ENCODE results near the gene KCNE1. TPM values are rescaled to one million over a fixed set of nuclear protein-coding genes. Genes with fewer than 3 reads are reported as not detected.

KCNE1 gene
- total RNA-seq, 2 donors from 2014 or later: 0.78 to 3.8 TPM

DNA sequence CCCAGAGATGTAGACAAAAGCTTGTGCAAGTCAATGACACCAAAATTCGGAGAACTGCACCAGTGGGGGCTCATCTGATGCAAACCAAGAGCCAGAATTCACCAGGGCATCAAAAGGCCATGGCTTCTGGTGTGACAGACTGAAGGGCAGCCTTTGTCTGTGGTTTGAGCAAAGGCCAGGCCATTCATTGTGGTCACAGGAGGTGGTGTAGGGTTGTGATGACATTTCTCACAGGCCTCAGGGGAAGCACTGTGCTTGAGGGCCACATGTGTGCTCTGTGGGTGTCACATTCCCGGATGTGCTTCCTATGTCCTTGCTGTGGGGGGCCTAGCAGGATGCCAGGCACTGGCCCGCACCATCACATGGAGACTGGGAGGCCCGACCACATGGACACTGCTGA, 22.5 kb upstream of the KCNE1 start:
- Histone ChIP-seq H3K27ac (no peak overlapping the region), H3K36me3 (no peaks in the 10 kb centered on the region), H3K4me3 (no peak overlapping the region), H3K4me1 (peaks cover 0 to 40% of the 10 kb centered on the region in 2 donors), H3K9me3 (no peaks in the 10 kb centered on the region), H3K27me3 (no peaks in the 10 kb centered on the region)
- no peak for DNase-seq (ENCODE audit: low spot score)
- TF ChIP-seq, protein P1, sequence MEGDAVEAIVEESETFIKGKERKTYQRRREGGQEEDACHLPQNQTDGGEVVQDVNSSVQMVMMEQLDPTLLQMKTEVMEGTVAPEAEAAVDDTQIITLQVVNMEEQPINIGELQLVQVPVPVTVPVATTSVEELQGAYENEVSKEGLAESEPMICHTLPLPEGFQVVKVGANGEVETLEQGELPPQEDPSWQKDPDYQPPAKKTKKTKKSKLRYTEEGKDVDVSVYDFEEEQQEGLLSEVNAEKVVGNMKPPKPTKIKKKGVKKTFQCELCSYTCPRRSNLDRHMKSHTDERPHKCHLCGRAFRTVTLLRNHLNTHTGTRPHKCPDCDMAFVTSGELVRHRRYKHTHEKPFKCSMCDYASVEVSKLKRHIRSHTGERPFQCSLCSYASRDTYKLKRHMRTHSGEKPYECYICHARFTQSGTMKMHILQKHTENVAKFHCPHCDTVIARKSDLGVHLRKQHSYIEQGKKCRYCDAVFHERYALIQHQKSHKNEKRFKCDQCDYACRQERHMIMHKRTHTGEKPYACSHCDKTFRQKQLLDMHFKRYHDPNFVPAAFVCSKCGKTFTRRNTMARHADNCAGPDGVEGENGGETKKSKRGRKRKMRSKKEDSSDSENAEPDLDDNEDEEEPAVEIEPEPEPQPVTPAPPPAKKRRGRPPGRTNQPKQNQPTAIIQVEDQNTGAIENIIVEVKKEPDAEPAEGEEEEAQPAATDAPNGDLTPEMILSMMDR (IDR thresholded peaks at IDR 0.05): no peak

DNA sequence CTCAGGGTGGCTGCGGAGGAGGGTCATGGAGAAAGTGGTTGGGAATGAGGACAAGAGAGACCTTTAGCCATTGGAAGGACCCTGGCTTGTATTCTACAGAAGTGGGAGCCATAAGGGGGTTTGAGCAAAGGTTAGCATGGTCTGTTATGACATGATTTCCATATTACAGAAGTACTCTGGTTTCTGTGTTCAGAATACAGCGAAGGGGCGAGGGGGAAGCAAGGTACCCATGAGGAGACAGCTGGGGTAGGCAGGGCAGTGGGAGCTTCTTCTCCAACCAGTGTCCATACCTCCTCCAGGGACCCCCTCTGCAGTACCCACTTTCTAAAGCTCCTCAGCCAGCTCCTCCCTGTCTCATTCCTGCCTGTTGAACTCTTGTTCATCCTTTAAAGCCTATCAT, 21.9 kb upstream of the KCNE1 start:
- TF ChIP-seq, protein P1 (IDR thresholded peaks at IDR 0.05): no peak
- no peak overlapping the region for H3K4me3 ChIP-seq

DNA sequence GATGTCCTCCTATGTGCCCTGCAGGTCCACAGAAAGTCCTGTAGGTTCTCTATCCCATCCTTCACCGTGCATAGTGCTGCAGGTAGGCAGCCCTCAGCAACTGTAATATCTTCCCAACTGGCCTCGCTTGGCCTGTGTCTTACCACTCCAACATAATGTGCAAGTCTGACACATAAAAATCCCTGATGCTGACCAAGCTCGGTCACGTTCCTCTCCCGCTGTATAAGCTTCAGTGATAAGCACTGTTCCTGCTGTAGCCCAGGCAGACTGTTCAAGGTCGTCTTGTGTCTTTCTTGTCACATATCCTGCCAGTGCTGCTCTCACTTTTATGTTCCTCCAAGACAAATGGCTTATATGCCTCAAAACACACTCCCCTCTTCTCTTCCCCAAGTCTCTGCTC, 19.4 kb upstream of the KCNE1 start:
- TF ChIP-seq, protein P1 (IDR thresholded peaks at IDR 0.05): no peak
- H3K27me3 ChIP-seq: no peaks in the 10 kb centered on the region
- H3K36me3 ChIP-seq: no peaks in the 10 kb centered on the region
- peak overlapping the region; percentile 55 to 78 for H3K27ac ChIP-seq
- DNase-seq (ENCODE audit: low spot score): no peak
- peaks cover 0 to 49% of the 10 kb centered on the region in 2 donors for H3K4me1 ChIP-seq
- no peak overlapping the region for H3K4me3 ChIP-seq
- H3K9me3 ChIP-seq: peaks cover 0 to 3% of the 10 kb centered on the region in 2 donors

More for the DNA sequence above, 21.9 kb upstream of the KCNE1 start:
- DNase-seq (ENCODE audit: low spot score): no peak
- Histone ChIP-seq H3K27me3 (no peaks in the 10 kb centered on the region), H3K27ac (no peak overlapping the region), H3K4me1 (peaks cover 0 to 40% of the 10 kb centered on the region in 2 donors), H3K9me3 (no peaks in the 10 kb centered on the region), H3K36me3 (no peaks in the 10 kb centered on the region)

DNA sequence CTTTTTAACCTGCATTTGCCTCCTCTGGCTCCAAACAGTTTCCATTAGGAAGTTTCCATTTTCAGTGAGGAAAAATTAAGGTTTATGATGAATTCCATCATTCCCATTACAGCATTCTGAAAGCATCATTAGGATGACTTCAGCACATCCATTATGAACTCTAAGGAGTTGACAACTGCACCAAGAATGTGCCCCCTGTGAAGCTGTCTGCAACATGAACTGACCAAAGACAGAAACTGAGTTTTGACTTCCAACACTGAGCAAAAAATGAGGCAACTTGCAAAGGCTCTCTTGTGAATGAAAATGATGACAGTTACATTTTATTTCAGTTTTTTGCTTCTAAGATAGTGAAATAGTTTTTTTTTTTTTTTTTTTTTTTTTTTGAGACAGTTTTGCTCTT, 18.3 kb upstream of the KCNE1 start:
- TF ChIP-seq, protein P1 (IDR thresholded peaks at IDR 0.05): no peak
- no peaks in the 10 kb centered on the region for H3K36me3 ChIP-seq
- H3K27ac ChIP-seq: peak overlapping the region in 1 of 2 donors; percentile 31
- no peak for DNase-seq (ENCODE audit: low spot score)
- H3K4me1 ChIP-seq: peaks cover 0 to 54% of the 10 kb centered on the region in 2 donors
- H3K4me3 ChIP-seq: no peak overlapping the region
- H3K27me3 ChIP-seq: no peaks in the 10 kb centered on the region
- peaks cover 0 to 3% of the 10 kb centered on the region in 2 donors for H3K9me3 ChIP-seq

DNA sequence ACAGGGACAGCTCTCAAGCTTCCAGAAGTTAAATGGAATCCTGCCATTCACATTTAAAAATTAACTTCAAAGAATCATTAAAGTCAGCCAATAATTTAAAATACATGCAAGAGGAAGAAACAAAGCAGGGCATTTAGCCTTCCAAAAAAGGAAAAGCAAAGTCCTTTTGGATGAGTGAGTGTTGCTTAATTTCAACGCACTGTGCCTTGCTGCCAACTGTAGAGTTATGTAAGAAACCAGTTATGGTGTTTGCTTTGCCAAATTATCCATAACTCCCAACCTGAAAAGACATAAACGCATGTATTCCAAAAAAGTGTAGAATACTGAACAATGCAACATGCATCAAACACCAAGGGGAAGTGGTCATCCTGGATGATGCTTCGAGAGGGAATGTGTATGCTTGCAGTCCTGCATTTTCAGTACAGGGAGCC, 16.1 kb upstream of the KCNE1 start:
- Histone ChIP-seq H3K27ac (peak overlapping the region in 1 of 2 donors; percentile 87), H3K4me3 (no peak overlapping the region), H3K36me3 (no peaks in the 10 kb centered on the region), H3K27me3 (no peaks in the 10 kb centered on the region), H3K4me1 (peaks cover 0 to 68% of the 10 kb centered on the region in 2 donors), H3K9me3 (peaks cover 0 to 3% of the 10 kb centered on the region in 2 donors)
- TF ChIP-seq, protein P1 (IDR thresholded peaks at IDR 0.05): no peak
- DNase-seq (ENCODE audit: low spot score): no peak

All from right atrium auricular region (tissue), 2 donors.